ENCODE measurements around the gene FKBP3. TPM values are rescaled to one million over a fixed set of nuclear protein-coding genes. Genes with fewer than 3 reads are reported as not detected.

The FKBP3 gene
- total RNA-seq, 1 donor from 2014 or later = 144 TPM

DNA sequence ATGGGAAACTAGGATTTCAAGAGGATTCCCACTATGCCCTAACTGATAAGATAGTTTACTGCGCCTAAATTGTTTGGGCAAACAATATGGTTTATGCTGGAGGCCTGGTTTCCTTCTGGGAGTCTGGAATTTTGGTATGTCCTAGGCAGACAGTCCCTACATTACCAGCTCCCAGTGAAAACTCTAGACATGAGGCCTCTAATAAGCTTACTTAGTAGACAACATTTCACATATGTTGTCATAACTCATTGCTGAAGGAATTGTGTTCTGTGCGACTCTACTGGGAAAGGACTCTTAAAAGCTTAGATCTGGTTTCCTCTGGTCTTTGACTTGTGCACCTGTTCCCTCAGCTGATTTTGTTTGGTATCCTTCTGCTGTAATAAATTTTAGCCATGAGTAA, 68.3 kb downstream of the FKBP3 start:
- Mint-ChIP-seq H3K27me3 (ENCODE audit: low read depth) (no peaks in the 10 kb centered on the region), H3K27ac (ENCODE audit: unreplicated experiment) (no peak overlapping the region), H3K4me1 (no peaks in the 10 kb centered on the region), H3K4me3 (no peak overlapping the region), H3K36me3 (ENCODE audit: low read depth) (peaks cover 12% of the 10 kb centered on the region), H3K9me3 (no peaks in the 10 kb centered on the region)
- no peak for DNase-seq (ENCODE audit: low read depth, low spot score)
- TF ChIP-seq, protein P1, sequence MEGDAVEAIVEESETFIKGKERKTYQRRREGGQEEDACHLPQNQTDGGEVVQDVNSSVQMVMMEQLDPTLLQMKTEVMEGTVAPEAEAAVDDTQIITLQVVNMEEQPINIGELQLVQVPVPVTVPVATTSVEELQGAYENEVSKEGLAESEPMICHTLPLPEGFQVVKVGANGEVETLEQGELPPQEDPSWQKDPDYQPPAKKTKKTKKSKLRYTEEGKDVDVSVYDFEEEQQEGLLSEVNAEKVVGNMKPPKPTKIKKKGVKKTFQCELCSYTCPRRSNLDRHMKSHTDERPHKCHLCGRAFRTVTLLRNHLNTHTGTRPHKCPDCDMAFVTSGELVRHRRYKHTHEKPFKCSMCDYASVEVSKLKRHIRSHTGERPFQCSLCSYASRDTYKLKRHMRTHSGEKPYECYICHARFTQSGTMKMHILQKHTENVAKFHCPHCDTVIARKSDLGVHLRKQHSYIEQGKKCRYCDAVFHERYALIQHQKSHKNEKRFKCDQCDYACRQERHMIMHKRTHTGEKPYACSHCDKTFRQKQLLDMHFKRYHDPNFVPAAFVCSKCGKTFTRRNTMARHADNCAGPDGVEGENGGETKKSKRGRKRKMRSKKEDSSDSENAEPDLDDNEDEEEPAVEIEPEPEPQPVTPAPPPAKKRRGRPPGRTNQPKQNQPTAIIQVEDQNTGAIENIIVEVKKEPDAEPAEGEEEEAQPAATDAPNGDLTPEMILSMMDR (conservative IDR thresholded peaks at IDR 0.05) = no peak

Other genes with a start within 250 kb of the FKBP3 start
- 13.7 and 15.8 TPM in 2 replicates for gene KLHL28, start 172.5 kb downstream of the FKBP3 start, total RNA-seq
- 14.2 and 15.7 TPM in 2 replicates for gene TOGARAM1, start 172.3 kb downstream of the FKBP3 start, total RNA-seq
- 65.3 and 67.8 TPM in 2 replicates for gene PRPF39, start 50.4 kb downstream of the FKBP3 start, total RNA-seq
- 16.3 and 19.0 TPM in 2 replicates for gene FANCM, start 1.4 kb upstream of the FKBP3 start, total RNA-seq
- 55.2 and 58.9 TPM in 2 replicates for gene MIS18BP1, start 118.7 kb upstream of the FKBP3 start, total RNA-seq